ENCODE measurements around the gene CKAP4. TPM values are rescaled to one million over a fixed set of nuclear protein-coding genes. Genes with fewer than 3 reads are reported as not detected.
A peak's percentile ranks its signal among the peaks of the same experiment; 100 is the strongest.

Gene CKAP4
- total RNA-seq, 1 experiment from 2014 or later, result 108 TPM

DNA sequence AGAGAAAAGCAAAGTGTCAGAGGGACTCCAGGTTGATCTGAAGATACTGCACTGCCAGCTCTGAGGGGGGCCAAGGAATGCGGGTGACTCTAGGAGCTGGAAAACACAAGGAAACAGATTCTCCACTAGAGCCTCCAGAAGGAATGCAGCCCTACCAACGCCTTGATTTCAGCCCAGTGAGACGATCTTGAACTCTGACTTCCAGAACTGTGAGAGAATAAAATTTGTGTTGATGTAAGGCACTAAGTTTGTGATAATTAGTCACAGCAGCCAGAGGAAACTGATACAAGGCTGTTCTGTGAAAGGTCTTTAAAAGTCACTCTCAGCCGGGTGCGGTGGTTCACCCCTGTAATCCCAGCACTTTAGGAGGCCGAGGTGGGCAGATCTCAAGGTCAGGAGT, 34.2 kb downstream of the CKAP4 start:
- Mint-ChIP-seq H3K9me3 (ENCODE audit: low read depth, unreplicated experiment) (peaks cover 4% of the 10 kb centered on the region), H3K27me3 (ENCODE audit: unreplicated experiment) (peaks cover 89% of the 10 kb centered on the region), H3K36me3 (ENCODE audit: insufficient read depth, unreplicated experiment) (no peaks in the 10 kb centered on the region), H3K27ac (ENCODE audit: unreplicated experiment) (no peak overlapping the region), H3K4me3 (ENCODE audit: low read depth, unreplicated experiment) (no peak overlapping the region), H3K4me1 (ENCODE audit: low read depth, unreplicated experiment) (no peaks in the 10 kb centered on the region)
- TF ChIP-seq, protein P1, sequence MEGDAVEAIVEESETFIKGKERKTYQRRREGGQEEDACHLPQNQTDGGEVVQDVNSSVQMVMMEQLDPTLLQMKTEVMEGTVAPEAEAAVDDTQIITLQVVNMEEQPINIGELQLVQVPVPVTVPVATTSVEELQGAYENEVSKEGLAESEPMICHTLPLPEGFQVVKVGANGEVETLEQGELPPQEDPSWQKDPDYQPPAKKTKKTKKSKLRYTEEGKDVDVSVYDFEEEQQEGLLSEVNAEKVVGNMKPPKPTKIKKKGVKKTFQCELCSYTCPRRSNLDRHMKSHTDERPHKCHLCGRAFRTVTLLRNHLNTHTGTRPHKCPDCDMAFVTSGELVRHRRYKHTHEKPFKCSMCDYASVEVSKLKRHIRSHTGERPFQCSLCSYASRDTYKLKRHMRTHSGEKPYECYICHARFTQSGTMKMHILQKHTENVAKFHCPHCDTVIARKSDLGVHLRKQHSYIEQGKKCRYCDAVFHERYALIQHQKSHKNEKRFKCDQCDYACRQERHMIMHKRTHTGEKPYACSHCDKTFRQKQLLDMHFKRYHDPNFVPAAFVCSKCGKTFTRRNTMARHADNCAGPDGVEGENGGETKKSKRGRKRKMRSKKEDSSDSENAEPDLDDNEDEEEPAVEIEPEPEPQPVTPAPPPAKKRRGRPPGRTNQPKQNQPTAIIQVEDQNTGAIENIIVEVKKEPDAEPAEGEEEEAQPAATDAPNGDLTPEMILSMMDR (IDR thresholded peaks at IDR 0.05; ENCODE audit: unreplicated experiment), result no peak
- BruUV-seq (replicated peaks), result no TSS peak
- CTCF ChIA-PET, result interaction anchor here (0.5 to 1.4 kb wide), 2 partner anchors 65 to 70 kb away, joined by 3 read pairs; no protein-coding TSS in a partner anchor
- DNase-seq, result no peak
- intact Hi-C loops (cut with micrococcal nuclease; ENCODE audit: unreplicated experiment), result no loop called here

DNA sequence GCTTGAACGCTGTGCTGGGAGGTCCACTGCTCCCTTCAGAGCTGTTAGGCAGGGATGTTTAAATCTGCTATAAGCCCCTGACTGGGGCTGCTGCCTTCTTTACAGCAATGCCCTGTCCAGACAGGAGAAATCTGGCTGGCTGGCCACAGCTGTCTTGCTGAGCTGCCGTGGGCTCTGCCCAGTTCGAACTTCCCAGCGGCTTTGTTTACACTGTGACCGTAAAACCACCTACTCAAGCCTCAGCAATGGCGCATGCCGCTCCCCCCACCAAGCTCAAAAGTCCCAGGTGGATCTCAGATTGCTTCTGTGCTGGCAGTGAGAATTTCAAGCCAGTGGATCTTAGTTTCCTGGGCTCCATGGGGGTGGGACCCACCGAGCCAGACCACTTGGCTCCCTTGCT, 35.8 kb downstream of the CKAP4 start:
- TF ChIP-seq, protein P1 (IDR thresholded peaks at IDR 0.05; ENCODE audit: unreplicated experiment), result no peak
- Mint-ChIP-seq H3K4me3 (ENCODE audit: low read depth, unreplicated experiment) (no peak overlapping the region), H3K27me3 (ENCODE audit: unreplicated experiment) (peaks cover 94% of the 10 kb centered on the region), H3K36me3 (ENCODE audit: insufficient read depth, unreplicated experiment) (no peaks in the 10 kb centered on the region), H3K9me3 (ENCODE audit: low read depth, unreplicated experiment) (no peaks in the 10 kb centered on the region), H3K27ac (ENCODE audit: unreplicated experiment) (no peak overlapping the region), H3K4me1 (ENCODE audit: low read depth, unreplicated experiment) (no peaks in the 10 kb centered on the region)
- DNase-seq, result no peak
- BruUV-seq (replicated peaks), result no TSS peak
- CTCF ChIA-PET, result interaction anchor here (1.7 kb wide), 1 partner anchor 12 kb away, joined by 5 read pairs; no protein-coding TSS in a partner anchor
- intact Hi-C loops (cut with micrococcal nuclease; ENCODE audit: unreplicated experiment), result no loop called here

DNA sequence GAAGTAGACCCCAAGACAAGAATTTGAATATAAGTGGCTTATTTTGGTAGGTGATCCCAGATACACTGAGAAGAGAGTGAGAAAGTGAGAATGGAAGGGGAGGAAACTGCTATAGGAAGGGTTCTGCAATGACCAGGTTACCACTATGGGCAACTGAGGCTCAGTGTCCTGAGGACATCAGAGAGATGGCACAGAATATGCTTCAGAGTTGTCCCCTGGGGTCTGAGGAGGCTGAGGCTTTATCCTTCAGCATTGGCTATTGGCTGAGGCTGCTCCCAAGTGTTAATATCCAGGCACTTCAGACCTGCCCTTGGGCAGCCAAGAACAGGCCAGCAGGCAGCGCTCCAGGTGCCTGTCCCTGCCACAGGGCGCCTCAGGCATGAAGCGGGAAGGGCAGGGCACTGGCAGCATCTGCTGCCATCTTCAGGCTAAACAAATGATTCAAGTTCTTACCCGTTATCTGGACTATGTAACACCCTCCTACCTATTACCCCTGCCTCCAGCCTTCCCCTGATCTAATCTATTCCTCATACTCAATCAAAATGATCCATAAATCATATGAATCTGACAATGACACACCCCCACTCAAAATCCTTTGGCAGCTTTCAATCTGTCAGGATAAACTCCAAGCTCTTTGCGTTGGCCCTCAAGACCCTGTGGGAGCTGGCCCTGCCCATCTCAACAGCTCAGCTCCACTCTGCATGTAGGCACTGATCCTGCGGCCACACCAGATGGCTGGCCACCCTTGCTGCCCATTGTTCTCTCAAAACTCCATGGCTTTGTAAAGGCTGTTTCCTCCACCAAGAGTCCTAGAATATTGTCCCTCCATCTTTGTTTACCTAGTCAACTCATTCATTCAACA, 42.4 kb downstream of the CKAP4 start:
- no peaks in the 10 kb centered on the region for H3K9me3 Mint-ChIP-seq (ENCODE audit: low read depth, unreplicated experiment)
- no peak overlapping the region for H3K27ac Mint-ChIP-seq (ENCODE audit: unreplicated experiment)
- H3K36me3 Mint-ChIP-seq (ENCODE audit: insufficient read depth, unreplicated experiment), result peaks cover 4% of the 10 kb centered on the region
- CTCF ChIA-PET, result interaction anchor here (1.2 kb wide), 1 partner anchor 18 kb away, joined by 3 read pairs; no protein-coding TSS in a partner anchor
- intact Hi-C loops (cut with micrococcal nuclease; ENCODE audit: unreplicated experiment), result loop anchor here (1.0 to 5.0 kb wide), 2 partner anchors 58 to 785 kb away; no protein-coding TSS in a partner anchor
- H3K4me1 Mint-ChIP-seq (ENCODE audit: low read depth, unreplicated experiment), result no peaks in the 10 kb centered on the region
- H3K27me3 Mint-ChIP-seq (ENCODE audit: unreplicated experiment), result peaks cover 61% of the 10 kb centered on the region
- no peak overlapping the region for H3K4me3 Mint-ChIP-seq (ENCODE audit: low read depth, unreplicated experiment)
- BruUV-seq (replicated peaks), result no TSS peak
- TF ChIP-seq, protein P1 (IDR thresholded peaks at IDR 0.05; ENCODE audit: unreplicated experiment), result no peak
- DNase-seq, result peak; percentile 73

DNA sequence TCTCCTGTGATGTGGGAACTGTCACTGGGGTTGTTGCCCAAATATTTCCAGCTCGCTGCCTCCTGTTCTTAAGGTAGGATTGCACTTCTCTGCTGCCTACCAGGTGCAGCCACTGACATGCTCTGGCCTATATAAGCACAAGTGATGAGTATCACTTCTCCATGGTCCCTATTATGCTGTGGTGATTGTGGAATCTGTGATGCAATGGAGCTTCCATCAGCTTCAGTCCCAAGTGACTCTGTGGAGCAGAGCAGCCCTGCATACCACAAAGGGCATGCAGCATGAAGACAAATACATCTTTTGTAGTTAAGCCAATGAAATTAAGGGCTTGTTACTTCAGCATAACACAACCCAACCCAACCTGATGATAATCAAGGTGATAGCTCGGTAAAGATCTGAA, 43.5 kb downstream of the CKAP4 start:
- intact Hi-C loops (cut with micrococcal nuclease; ENCODE audit: unreplicated experiment), result no loop called here
- CTCF ChIA-PET, result no interaction called here
- H3K9me3 Mint-ChIP-seq (ENCODE audit: low read depth, unreplicated experiment), result no peaks in the 10 kb centered on the region
- H3K27me3 Mint-ChIP-seq (ENCODE audit: unreplicated experiment), result peaks cover 58% of the 10 kb centered on the region
- H3K36me3 Mint-ChIP-seq (ENCODE audit: insufficient read depth, unreplicated experiment), result peaks cover 4% of the 10 kb centered on the region
- DNase-seq, result no peak
- H3K4me1 Mint-ChIP-seq (ENCODE audit: low read depth, unreplicated experiment), result no peaks in the 10 kb centered on the region
- H3K27ac Mint-ChIP-seq (ENCODE audit: unreplicated experiment), result no peak overlapping the region
- no peak overlapping the region for H3K4me3 Mint-ChIP-seq (ENCODE audit: low read depth, unreplicated experiment)
- no TSS peak for BruUV-seq (replicated peaks)
- TF ChIP-seq, protein P1 (IDR thresholded peaks at IDR 0.05; ENCODE audit: unreplicated experiment), result no peak
